ENCODE results near the gene MYH4.

MYH4 gene

DNA sequence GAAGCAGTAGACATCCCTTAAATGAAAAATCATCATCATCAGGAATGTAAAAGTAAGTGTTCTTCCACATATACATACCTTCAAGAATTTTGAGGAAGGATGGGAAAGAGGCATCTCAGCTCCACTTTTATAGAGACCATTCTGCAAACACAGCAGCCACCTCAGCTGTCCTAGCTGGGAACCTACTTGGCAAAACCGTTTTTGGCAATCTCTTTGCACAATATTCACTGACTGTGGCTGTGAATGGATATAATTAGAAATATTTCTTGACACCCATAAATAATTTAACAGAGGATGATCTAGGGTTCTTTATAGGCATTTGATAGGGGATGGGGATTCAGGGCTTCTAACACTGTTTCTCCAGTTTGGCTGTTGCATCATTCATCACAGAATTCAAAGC is at the start of gene MYH4:
Gene MYH4 (minus strand): TSS at position 101 of the 400 bp plus-strand sequence. CDS start 2,814 bp downstream, outside the sequence.
- DNase-seq (ENCODE audit: low spot score), result no peak

DNA sequence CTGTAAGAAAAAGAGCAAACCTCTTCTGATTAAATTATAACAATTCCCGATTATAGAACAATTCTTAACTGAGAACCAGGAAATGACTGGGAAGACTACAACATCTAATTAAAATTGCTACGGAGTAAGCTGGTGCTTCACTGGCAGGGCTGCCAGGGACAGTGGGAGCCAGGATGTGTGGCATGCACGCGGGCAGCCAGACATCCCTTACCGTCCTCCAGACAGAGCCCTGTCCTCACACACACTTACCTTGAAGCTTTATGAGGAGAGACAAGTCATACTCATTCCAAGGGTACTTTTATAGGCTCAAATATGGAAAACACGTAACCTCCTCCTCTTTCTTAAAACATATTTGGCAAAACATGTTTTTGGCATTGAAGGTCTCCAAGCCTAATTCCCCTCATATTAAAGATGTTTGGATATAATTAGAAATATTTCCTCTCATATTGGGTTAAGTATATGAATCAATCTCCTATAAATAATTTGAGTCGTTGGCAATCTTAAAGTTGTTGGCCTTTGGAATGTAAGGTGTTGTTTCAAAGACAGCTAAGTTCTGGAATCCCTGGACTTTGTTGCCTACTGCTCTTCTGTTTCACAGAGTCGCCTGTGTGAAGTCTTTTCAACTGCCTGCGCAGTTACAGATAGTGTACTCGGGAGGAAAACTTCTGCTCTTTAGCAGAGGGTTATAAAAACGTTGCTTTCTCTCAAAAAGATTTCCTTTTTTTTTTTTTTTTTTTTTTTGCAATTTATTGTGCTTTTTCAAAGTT is 49.1 kb upstream of the MYH4 start, which contains the start of gene MYH1:
Gene MYH1 (minus strand): TSS at position 272 of the 767 bp plus-strand sequence. CDS start 1,900 bp downstream, outside the sequence.
- DNase-seq (ENCODE audit: low spot score), result no peak

- DNase-seq (ENCODE audit: low spot score), result no peak
Observed at GRCh38 chr17:10516638-10517037, 47.3 kb upstream of the MYH4 start.

DNA sequence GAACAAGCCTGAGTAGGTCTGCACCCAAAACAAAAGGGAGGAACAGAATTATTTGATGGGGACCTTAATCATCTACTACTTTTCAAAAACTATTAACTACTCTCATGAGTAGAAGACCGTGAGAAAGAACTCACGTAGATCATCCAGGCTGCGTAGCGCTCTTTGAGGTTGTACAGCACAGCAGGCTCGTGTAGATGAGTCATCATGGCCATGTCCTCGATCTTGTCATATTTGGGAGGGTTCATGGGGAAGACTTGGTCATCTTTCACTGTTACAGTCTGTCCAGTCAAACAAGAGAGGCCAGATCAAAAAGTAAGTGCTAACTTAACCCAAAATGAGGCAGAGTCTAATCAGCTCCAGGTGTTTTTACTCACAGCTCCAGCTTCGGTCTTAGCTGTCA is 46.7 kb upstream of the MYH4 start:
- DNase-seq (ENCODE audit: low spot score), result no peak

DNA sequence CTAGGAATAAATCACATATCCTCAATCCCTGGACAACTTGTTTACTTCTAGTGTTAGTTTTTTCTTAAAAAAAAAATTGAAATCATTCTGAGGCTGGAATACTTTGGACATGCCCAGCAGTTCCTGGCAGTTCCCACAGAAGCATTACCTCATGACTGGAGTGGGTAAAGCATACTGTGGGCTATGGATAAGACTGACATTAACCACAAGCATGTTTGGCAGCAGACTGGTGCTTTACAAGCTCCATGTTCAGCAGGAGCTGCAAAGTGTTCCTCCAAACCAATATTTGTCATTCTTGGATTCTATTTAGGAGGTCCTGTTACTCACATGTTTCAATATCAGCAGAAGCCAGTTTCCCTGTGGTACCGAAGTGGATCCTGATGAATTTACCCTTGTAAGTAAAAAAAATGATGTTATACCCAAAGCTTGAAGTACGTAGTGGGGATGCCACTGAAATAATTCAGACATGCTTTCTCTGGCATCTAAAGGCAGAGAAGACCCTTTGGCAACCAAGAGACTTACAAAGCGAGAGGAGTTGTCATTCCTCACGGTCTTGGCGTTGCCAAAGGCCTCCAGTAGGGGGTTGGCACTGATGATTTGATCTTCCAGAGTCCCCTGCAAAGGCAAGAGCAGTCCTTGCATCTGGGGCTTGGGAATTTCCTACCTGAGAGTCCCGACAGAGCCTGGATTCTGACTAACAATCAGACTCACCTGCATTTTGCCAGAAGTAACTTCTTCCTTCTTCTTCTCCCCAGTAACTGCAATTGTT is 44.1 kb upstream of the MYH4 start:
- DNase-seq (ENCODE audit: low spot score), result no peak

DNA sequence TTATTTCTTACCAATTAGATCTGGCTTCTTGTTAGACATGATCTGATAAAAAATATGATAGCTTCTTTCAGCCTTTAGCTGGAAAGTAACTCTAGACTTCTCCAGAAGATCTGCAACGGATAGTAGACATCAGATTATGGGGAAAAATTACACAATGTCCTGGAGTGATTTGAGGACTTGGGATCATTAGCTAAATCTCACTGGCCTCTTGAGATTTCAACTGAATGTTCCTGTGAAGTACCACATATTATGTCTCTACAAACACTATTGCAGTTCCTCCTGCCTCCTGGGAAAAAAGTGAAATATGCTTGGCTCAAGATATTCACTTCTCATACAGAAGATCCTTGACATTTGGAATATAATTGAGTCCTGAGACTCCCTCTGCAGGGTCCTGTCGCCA is 43.5 kb upstream of the MYH4 start:
- no peak for DNase-seq (ENCODE audit: low spot score)

DNA sequence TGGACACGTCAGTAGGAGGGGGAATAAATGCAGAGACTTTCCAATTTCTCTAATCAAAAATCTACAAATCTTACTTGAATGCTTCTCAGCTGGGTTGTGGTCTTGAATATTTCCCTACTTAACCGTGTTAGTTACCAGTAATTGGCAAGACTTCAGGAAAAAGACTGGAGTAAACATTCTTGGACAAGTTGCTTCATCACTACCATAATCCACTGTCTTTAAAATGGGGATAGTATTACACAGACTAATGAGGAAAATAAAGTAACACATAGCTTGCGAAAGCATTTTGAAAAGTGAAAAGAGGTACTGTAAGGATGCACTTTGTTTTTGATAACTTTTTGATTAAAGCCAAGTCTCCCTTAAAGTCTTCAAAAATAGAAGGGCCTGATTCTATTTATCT is 30.6 kb upstream of the MYH4 start:
- no peak for DNase-seq (ENCODE audit: low spot score)

GRCh38 chr17:10492004-10492403 is 22.6 kb upstream of the MYH4 start:
- DNase-seq (ENCODE audit: low spot score), result no peak

DNA sequence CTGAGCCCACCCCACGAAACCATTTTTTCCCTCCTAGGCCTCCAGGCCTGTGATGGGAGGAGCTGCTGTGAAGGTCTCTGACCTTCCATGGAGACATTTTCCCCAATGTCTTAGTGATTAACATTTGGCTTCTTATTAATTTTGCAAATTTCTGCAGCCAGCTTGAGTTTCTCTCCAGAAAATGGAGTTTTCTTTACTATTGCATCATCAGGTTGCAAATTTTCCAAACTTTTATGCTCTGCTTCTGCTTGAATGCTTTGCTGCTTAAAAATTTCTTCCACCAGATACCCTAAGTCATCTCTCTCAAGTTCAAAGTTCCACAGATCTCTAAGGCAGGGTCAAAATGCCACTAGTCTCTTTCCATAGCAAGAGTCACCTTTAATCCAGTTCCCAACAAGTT is 12.9 kb upstream of the MYH4 start:
- DNase-seq (ENCODE audit: low spot score), result no peak

- no peak for DNase-seq (ENCODE audit: low spot score)
Observed at GRCh38 chr17:10477701-10478100, 8.3 kb upstream of the MYH4 start.

DNA sequence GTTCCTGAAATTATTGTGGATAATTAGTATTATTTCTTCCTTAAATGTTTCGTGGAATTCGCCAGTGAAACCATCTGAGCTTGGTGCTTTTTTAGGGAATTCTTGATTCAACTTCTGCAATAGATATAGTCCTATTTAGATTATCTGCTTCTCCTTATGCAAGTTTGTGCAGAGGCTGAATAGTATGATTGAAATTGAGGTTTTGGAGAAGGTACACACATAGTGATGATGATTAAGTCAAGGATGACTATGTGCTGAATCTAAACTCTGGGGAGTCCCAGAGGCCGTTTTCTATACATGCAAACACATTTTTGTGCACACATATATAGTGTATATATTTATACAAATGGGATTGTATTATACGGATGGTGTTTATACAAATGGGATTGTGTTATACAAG is 5.2 kb upstream of the MYH4 start:
- no peak for DNase-seq (ENCODE audit: low spot score)

DNA sequence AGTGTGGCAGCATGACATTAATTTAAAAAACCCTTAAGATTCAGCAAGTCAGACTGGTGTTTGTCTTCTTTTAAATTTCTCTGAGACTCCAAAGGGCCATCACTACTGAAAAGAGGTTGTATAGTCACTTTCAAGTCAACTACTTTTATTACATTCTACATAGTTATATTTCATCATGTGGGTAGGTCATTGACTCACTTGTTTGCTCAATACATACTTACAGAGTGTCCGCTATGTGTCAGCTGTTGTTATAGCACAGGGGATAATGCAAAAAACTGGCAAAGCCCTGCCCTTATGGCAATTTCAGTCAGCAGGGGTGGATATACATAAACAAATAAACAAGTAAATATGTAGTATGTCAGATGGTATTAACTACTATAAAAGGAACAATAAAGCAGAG is 2.5 kb upstream of the MYH4 start:
- DNase-seq (ENCODE audit: low spot score), result no peak

GRCh38 chr17:10463402-10463801 is 6.0 kb downstream of the MYH4 start:
- no peak for DNase-seq (ENCODE audit: low spot score)

DNA sequence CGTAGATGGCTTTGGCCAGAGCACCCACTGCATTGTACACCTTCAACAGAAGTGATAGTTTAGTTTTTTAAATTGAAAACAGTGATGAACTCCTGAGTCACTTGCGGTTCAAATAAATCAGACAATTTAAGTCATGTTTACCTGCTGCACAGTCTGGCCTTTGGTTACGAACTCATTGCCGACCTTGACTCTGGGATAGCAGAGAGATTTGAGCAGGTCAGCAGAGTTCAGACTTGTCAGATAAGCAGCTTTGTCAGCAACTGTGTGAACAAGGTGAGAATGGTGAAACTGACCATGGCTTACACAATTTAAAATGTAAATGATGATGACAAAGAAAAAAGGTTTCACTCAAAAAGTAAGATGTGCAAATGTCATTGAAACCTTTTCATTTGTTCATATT is 9.3 kb downstream of the MYH4 start:
- no peak for DNase-seq (ENCODE audit: low spot score)

- no peak for DNase-seq (ENCODE audit: low spot score)
Observed at GRCh38 chr17:10458701-10459100, 10.7 kb downstream of the MYH4 start.

DNA sequence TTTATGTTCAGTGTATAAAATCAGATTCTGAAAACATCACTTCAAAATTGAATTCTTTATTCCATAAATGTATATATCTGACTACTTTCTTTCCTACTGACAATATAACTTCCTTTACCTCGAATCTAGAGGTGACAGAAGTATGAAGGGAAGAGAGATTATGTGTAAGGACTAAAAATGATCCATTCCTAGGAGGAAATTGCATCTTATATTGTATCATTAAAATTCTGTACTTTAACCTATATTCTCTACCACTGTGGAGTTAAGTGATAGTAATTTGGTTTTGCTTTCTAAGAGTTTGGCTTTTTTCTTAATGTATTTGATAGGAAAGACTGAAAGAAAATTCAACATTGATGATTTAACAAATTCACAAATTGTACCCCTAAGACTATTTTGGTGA is 11.4 kb downstream of the MYH4 start:
- DNase-seq (ENCODE audit: low spot score), result no peak

DNA sequence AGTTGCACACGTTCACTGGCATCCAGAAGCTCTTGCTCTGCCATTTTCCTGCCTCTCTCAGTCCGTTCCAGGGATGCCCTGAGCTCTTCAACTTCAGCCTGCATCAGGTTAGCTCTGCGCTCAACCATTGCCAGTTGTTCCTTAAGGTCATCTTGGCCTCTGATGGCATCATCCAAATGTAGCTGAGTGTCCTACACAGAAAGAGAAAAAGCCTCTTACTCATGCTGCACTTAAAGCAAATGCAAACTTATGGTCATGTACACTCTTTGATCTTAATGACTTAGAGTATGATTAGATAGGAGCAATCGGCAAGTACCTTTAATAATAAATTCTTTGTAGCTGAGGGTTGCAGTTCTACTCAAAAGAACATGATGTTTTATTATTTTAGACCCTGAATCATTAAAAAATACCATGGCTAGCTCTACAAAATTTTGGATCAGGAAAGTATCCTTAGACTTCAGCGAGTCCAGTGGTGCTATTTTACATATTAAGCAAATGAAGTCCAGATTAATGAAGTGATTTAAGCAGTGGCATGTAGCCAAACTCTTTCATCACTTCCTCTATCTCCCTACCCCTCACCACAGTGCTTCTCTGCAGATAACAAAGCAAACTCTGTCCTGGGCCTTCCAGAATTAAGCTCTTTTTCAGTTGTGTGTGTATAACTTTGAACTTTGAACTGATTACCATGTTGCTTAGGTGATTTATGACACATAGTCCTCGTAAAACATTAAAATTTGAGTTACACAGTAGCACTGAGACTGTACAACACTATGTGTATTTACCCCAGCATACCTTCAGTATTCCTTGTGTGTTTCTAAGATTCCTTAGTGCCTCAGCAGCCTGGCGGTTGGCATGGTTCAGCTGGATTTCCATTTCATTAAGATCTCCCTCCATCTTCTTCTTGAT is 22.1 kb downstream of the MYH4 start:
- no peak for DNase-seq (ENCODE audit: low spot score)

DNA sequence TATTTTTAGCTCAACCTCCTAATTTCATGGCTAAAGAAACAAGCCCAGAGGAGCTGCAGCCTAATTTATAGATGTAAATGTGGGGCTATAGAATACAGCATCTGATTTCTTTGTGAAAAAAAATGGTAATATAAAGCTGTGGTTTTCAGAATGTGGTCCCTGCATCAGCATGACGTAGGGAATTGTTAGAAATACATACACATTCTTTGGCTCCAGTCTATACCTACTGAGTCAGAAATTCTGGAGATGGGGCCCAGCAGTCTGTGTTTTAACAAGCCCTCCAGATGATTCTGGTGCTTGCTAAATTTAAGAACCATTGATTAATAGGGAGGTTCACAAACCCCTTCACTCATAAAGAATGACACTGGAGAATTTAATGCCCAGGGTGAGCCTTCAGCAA is 29.5 kb downstream of the MYH4 start:
- no peak for DNase-seq (ENCODE audit: low spot score)

DNA sequence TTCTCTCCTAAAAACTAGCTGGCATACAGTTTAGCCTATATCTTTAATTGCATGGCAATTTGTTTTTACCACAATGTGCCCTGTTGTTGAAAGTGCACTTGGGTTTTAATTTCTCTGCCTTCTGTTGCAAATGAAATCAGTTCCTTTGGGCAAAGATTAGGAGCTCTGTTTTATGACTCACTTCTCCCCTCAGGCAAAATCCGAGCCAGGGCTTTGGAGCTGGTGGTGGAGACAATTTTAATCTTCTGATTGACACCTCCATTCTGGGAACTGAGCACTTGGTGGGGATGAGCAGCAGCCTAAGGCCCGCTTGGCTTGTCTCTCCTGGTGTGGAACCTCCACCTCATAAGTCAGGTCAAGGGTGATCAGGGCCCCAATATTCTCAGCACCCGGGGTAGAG is 34.3 kb downstream of the MYH4 start:
- DNase-seq (ENCODE audit: low spot score), result no peak

DNA sequence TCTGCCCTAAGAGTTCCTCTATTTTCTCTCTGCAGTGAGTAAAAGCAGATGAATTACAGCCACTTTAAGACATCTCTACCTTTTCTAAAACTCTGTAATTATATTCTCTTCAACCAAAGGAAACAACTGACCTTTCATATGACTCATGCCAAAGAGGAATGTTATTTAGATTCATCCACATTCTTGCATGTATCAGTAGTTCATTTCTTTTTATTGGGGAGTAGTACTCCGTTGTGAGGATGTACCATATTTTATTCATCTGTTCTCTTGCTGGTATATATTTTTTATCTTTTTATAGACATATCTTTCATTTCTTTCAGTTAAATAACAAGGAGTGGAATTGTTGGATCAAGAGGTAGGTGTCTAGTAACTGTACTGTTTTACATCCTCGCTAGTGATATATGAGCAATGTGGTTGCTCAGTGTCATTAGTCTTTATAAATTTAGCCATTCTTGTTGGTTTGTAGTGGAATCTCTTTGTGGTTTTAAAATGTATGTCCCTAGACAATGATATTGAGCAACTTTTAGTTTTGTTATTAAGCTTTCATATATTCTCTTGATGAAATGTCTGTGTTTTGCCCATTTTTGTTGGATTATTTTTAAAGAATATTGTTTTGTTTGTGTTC is 39.8 kb downstream of the MYH4 start:
- DNase-seq (ENCODE audit: low spot score), result no peak

GRCh38 chr17:10428781-10429180 is 40.6 kb downstream of the MYH4 start:
- no peak for DNase-seq (ENCODE audit: low spot score)
